HG03558 (cell line): ENCODE measurements around the gene FAM9C.
"Not testable (repeated sequence)": the region's sequence is repeated elsewhere in the genome, so short reads cannot be mapped to it uniquely, and the experiment has no call there.

Experiments used
- ATAC-seq: cut with Tn5 transposase; IDR thresholded peaks from one replicate; pipeline ENCODE4 v1.9.1; 2021; ENCODE audit warnings: moderate number of reproducible peaks; ENCODE audit not compliant: unreplicated experiment; ENCODE audit errors: extremely low read depth

The FAM9C gene

GRCh38 chrX:13046141-13046855 is 1.9 kb upstream of the FAM9C start:
- no peak for ATAC-seq

- ATAC-seq, result no peak
These were observed 482 bp downstream of the FAM9C start for GRCh38 chrX:13043938-13044337.

- no peak for ATAC-seq
These were observed 1.3 kb downstream of the FAM9C start for GRCh38 chrX:13043138-13043537.

- ATAC-seq, result no peak
These were observed 7.5 kb downstream of the FAM9C start for GRCh38 chrX:13036896-13037295.

GRCh38 chrX:13033193-13033592 is 11.2 kb downstream of the FAM9C start:
- ATAC-seq, result no peak

- ATAC-seq, result no peak
These were observed 14.3 kb downstream of the FAM9C start for GRCh38 chrX:13029887-13030771.

- no peak for ATAC-seq
These were observed 14.9 kb downstream of the FAM9C start for GRCh38 chrX:13029637-13029886.

GRCh38 chrX:13028871-13029636 is 15.4 kb downstream of the FAM9C start:
- no peak for ATAC-seq

GRCh38 chrX:13026877-13027652 is 17.4 kb downstream of the FAM9C start:
- no peak for ATAC-seq

- no peak for ATAC-seq
These were observed 19.4 kb downstream of the FAM9C start for GRCh38 chrX:13024986-13025385.

- ATAC-seq, result no peak
These were observed 20.4 kb downstream of the FAM9C start for GRCh38 chrX:13023979-13024378.

- ATAC-seq, result no peak
These were observed 20.9 kb downstream of the FAM9C start for GRCh38 chrX:13023567-13023966.

GRCh38 chrX:13022926-13023325 is 21.5 kb downstream of the FAM9C start:
- ATAC-seq, result peak; percentile 78

GRCh38 chrX:13016731-13017130 is 27.7 kb downstream of the FAM9C start:
- not testable (repeated sequence) for ATAC-seq

GRCh38 chrX:13015536-13016236 is 28.7 kb downstream of the FAM9C start:
- no peak for ATAC-seq

GRCh38 chrX:13014111-13015096 is 30.0 kb downstream of the FAM9C start:
- ATAC-seq, result no peak

- peak; percentile 50 for ATAC-seq
These were observed 30.9 kb downstream of the FAM9C start for GRCh38 chrX:13013363-13014110.

- ATAC-seq, result no peak
These were observed 33.9 kb downstream of the FAM9C start for GRCh38 chrX:13010546-13010945.
